Stimulated activated naive CD4-positive, alpha-beta T cell treated with Interleukin-2 at 50 U/mL for 16 hours (primary cell): ENCODE results near the gene ZNF200.
"Not testable (repeated sequence)": the region's sequence is repeated elsewhere in the genome, so short reads cannot be mapped to it uniquely, and the experiment has no call there.

Experiments used
- DNase-seq: peaks from one replicate; lab custom pipeline; 2025; lab: John Stamatoyannopoulos, UW

ZNF200 gene, protein sequence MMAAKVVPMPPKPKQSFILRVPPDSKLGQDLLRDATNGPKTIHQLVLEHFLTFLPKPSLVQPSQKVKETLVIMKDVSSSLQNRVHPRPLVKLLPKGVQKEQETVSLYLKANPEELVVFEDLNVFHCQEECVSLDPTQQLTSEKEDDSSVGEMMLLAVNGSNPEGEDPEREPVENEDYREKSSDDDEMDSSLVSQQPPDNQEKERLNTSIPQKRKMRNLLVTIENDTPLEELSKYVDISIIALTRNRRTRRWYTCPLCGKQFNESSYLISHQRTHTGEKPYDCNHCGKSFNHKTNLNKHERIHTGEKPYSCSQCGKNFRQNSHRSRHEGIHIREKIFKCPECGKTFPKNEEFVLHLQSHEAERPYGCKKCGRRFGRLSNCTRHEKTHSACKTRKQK

DNA sequence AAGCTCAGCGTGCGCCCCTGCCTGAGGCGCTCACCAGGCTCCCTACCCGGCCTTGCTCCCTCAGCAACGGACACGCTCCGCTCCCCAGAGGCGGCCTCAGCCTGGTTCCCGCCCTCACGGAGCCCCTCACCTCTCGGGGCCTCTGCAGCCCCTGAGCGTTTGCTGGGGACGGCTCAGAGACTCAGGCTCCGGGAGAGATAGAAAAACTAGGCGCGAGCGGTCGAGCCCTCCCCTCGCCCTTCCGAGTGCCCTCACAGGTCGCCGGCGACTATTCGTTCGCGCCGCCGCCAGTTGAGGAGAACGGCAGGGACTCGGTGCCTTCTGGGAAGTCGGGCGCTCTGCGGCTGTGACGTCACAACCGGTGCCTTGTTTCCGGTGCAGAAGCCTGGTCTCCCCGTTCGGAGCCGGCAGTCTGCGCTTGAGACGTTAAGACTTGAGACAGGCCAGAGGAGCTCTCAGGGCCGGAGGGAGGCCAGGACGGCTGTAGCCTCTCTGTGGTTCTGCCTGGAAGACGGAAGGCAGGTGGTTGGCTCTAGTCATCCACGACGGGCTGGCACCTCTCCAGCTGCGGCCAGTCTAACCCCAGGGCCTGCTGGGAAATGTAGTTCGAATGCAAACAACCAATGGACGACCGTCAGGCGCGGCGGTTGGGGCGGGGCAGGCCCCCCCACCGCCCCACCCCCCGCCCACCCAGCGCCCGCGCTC lies at the start of gene ZNF200:
Gene ZNF200, minus strand, starts transcription at position 302 of the 705 bp plus-strand sequence. CDS start 1,403 bp downstream, outside the sequence.
- peak; percentile 92 for DNase-seq

DNA sequence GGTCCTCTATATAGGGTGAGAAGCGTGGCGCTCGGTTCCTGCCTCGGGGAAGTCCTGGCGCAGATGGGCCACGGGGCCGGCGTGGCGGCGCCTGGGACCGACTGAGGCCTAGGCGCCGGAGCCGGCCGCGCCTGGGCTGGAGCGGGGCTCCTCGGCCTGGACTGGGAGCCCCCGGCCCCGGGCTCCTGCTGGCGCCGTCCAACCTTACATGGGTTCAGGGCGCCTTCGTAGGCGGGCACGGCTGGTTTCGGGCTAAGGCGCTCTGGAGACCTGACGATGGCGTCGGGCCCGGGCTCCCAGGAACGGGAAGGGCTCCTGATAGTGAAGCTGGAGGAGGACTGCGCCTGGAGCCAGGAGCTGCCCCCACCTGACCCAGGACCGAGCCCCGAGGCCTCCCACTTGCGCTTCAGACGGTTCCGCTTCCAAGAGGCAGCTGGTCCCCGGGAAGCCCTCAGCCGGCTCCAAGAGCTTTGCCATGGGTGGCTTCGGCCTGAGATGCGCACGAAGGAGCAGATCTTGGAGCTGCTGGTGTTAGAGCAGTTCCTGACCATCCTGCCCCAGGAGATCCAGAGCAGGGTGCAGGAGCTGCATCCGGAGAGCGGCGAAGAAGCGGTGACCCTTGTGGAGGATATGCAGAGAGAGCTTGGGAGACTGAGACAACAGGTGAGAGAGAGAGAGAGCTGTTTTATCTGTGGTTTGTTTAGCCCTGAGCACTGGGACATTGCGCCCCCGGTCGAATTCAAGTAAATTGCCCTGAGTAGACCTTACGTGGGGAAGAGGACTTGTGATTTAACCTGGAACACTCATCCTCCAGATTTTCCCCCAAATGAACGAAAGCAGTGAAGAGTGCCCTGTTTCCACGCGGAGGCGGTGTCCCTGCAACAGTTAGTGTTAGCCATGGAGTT lies 48.8 kb upstream of the ZNF200 start:
- no peak for DNase-seq

DNA sequence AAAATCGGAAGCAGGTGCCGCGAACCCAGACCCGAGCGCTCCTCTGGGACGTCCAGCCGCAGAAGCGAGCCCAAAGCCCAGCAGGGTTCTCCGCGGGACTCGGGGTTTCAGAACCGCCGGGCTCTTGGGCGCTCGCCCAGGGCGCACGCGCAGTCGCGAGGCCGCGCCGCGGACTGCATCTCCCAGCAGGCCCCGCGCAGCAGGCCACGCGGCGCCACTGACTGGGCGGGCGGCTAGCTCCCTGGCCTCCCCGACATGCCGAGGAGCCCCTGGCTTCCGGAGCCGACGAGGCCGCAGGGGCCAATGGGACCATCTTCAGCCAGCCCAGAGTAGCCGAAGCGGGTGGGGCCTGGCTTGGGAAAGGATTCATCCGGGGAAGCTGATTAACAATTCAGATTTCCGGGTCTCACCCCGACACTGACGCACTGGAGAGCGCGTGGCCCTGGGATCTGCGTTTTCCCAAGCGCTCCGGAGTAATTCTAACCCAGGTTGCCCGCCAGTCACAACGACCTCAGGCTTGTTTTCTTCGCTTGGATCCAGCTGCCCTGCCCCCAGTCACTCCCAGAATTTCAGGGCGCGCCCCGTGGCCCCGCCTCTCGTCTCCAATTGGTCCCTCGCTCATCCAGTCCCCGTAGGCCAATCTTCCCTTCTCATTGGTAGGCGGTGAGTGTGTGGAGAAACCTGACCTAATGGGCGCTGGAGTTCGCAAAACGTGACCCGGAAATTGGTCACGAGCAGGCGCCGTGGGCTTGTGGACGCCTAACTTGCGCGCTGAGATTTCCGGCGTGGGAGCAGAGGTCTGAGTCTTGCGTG lies 48.0 kb upstream of the ZNF200 start, which contains the start of gene ZNF263:
Gene ZNF263, plus strand, starts transcription at position 762 of the 813 bp plus-strand sequence. CDS start 328 bp downstream, outside the sequence.
- peak; percentile 93 for DNase-seq

DNA sequence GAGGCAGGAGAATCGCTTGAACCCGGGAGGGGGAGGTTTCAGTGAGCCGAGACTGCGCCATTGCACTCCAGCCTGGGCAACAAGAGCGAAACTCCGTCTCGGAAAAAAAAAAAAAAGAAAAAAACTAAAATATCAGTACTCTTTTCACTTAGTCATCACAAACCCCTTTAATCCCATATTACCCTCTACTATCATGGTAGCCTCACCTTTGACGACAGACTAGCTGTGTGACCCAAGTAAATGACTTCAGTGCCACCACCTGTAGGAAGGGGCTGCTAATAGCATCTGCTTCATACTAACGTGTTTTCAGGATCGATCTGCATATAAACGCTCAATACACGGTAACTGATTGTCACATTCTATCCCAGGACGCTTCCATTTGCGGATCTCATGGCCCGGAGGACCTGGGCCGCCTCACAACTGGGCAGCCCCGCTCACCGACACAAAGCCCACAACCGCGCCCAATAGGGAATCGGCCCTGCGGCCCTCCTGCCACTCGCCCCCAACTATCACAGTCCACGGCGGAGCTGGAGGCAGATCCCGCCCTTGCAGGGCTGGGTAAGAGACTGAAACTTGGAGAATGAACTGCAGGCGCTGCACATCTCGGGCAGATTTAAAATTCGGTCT lies 47.3 kb upstream of the ZNF200 start:
- DNase-seq = no peak

DNA sequence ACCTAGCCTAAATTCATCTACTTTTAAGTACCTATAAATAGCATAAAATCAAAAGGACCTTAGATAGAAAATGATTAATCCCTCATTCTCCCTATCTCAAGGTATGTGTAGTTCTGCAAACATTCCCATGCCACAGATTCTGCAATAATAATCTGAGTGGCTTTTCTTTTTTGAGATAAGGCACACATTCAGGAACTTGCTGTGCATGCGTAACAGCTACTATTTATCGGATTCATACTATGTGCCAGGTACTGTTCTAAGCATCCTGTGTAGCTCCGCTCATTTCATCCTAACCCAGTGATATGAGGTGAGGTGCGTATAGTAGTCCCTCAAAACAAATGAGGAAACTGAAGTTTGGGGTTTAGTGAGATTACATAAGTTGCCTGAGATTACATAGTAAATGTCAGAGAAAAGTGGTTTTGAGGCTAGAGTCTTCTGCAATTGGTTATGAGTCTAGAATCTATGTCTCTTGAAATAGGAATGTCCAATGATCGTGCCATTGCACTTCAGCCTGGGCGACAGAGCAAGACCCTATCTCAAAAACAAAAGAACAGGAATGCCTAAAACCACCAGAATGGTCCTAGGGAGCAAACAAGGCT lies 46.4 kb upstream of the ZNF200 start:
- DNase-seq = no peak

DNA sequence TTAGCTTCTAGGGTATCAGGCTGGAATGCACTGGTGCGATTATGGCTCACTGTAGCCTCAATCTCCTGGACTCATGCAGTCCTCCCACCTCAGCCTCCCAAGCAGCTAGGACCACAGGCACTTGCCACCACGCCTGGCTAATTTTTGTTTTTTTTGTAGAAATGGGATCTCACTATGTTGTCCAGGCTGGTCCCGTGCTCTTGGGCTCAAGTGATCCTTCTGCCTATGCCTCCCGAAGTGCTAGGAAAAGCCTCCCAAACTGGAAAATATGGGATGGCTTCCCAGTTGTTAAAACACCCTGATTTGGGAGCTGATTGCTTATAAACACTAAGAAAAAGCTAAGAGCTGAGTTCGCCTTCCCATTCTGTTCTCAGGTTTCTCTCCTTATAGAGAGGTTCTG lies 41.7 kb upstream of the ZNF200 start:
- DNase-seq = no peak

DNA sequence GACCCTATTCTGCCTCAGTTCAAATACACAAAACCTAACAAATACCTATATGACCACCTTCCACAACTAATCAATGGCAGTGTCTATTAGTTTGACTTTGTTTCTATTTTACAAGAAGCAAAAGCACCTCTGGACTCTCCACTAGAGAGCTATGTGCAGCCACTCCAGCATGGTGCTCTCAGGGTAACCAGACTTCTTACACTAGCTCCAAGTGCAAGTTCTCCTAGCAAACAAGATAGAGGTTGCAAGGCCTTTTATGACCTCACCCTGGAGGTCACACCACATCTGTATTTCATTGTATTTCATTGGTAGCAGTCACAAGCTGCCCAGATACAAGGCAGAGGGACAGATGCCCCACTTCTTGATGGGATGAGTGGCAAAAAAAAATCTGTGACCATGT lies 40.0 kb upstream of the ZNF200 start:
- DNase-seq = no peak

DNA sequence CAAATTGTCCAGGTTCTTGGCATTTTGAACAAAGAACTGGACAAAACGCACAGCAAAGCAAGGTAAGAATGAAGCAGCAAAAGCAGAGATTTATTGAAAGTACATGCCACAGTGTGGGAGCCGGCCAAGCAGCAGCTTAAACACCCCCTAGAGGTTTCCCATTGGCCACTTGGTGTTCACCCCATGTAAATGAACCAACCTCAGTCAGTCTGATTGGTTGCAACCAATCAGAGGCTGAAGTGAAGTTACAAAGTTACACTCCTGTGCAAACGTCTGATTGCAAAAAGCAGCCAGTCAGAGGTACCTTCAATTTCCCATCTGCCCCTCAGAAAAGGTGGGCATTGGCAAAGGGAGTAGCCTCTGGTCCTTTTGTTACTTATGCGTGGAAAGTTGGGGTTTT lies 39.5 kb upstream of the ZNF200 start:
- no peak for DNase-seq

DNA sequence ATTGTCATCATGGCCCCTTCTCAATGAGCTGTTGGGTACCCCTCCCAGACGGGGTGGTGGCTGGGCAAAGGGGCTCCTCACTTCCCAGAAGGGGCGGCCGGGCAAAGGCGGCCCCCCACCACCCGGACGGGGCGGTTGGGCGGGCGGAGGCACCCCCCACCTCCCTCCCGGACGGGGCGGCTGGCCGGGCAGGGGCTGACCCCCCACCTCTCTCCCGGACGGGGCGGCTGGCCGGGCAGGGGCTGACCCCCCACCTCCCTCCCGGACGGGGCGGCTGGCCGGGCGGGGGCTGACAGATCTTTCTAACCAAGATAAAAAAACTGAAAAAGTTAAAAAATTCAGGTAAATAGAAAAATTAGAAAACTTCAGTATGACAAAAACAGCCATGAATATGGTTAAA lies 36.3 kb upstream of the ZNF200 start:
- DNase-seq = not testable (repeated sequence)

DNA sequence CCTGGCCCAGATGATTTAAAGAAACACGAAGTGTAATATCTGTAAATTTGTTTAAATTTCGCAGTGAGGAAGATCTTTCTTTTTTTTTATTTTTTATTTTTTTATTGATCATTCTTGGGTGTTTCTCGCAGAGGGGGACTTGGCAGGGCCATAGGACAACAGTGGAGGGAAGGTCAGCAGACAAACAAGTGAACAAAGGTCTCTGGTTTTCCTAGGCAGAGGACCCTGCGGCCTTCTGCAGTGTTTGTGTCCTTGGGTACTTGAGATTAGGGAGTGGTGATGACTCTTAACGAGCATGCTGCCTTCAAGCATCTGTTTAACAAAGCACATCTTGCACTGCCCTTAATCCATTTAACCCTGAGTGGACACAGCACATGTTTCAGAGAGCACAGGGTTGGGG lies 35.8 kb upstream of the ZNF200 start:
- DNase-seq = not testable (repeated sequence)

DNA sequence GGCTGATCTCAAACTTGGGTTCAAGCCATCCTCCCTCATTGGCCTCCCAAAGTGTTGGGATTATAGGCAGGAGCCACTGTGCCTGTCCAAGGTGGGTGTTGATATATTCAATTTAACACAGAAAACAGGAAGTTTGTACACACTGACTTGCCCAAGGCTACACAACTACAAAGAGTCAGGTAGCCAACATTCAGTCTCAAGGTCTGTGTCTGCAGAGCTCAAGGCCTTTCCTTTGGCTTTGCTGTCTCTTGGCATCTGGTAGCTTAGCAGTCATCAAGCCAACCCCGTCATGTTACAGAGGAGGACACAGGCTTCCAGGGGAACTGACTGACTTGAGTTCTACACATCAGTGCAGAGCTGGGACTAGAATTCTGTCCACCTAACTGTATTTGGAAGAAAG lies 33.3 kb upstream of the ZNF200 start:
- DNase-seq = no peak

DNA sequence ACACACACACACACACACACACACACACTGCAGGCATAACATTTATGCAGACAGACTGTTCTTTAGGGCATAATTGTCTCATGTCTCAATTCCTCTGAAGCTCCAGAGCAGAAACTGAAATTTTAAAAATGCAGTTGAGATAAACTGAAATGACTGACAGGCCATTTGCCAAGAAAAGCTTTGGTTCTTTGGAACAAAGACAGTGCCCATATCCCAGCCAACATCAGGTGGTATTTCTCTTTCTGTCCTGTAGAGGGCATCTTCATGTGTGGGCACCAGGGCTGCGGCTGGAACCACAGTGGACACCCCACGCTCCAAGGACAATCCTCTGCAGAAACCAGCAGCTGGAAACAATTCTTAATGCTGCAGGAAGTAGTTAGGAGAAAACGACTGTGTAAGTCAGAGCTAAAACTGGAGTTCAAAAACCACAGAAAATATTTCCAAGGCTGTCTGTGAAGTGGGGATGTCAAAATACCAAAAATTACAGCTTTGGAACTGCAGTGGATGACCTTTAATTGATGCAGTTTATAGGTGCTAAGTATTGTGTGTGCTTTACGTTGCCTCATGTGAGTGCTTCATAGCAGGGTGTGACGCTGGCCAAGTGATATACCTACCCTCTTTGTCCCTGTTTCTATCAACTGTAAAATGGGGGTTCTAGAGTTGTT lies 32.0 kb upstream of the ZNF200 start:
- DNase-seq = no peak

DNA sequence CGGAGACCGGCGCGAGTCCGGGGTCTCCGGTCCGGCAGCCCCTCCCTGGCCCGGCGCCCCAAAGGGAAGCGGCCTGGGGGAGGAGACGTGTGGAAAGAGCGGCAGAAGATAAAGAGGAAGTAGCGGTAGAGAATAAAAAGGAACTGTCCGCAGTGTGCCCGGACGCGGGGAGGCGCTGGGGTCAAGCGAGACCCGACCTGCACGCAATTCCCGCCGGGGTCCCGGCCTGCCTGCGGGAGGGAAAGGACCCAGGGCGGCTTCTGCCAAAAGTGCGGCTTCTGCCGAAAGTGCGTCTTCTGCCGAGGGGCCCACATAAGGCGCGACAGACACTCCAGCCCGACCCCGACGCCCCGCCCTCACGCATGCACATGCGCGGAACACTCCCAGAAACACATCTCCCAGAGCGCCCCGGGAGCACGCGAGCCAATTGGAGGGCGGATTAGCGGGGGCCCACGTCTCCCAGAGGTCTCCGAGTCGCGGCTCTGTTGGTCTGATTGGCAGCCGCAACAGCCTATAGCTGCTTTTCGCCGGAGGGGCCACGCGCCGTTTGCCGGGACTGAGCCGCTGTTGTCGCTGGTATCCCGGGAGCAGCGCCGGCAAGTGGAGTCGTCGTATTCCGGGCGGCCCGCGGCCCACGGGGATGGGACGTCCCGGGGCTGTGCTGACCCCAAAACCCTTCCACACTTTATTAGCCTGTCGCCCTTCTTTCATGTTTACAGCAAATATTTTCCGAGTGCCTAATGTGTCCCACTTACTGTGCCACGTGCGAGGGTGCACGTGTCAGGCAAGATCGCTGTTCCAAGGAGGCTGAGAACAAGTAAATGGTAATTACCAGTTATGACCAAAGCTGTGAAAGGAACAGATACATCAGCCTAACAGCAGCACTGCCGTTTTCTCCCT lies 29.4 kb upstream of the ZNF200 start:
- DNase-seq = peak; percentile 99

DNA sequence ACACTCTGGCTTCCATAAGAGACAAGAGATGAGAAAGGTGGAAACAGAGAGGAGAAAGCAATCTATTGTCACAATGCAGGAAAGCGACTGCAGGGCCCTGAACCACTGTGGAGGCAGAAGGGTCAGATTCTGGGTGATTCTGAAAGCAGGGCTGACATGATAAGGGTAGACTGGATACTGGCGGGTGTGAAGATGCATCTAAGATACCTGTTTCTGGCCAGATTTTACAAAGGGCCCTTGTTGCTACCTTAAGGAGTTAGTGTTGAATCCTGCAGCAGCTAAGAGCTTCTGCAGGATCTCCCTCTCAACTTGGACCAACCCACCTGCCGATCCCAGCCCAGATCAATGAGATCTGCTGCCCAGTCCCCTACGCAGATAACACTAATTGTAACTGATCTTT lies 27.6 kb upstream of the ZNF200 start:
- no peak for DNase-seq

DNA sequence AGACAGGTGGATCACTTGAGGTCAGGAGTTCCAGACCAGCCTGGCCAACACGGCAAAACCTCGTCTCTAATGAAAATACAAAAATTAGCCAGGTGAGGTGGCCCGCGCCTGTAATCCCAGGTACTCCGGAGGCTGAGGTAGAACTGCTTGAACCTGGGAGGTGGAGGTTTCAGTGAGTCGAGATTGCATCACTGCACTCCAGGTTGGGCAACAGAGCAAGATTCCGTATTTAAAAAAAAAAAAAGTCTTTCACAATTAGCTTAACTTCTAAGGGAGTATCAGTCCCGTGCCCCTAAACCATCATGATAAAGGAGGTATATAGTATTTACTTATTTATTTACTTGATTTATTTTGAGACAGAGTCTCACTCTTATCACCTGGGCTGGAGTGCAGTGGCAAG lies 24.9 kb upstream of the ZNF200 start:
- DNase-seq = no peak

DNA sequence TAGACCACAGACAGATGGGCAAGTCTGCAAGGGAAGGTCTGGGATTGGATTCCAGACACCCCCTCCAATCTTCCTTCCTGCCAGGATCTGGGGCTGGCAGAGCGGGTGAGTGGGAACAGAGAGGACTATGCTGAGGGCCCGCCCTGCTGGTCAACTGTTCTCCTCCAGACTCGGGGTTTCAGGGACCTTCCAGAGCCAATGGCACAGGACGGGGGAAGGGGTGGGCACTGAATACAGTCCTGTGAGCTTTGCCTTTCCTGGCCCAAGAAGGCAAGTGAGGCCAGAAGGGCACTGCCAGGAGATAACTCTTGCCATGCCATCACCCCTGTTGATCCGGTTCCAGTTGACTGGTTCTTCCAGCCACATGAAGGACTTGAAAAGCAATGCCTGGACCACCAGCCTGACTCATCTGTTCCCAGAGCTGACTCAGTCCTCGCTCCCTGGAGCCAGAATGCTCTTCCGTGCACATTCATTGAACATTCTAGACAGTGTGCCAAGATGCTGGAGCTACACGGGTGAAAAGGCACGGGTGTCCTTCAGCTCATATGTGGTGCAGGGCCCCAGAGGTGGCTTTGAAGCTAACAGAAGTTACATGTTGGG lies 22.0 kb upstream of the ZNF200 start:
- DNase-seq = no peak

DNA sequence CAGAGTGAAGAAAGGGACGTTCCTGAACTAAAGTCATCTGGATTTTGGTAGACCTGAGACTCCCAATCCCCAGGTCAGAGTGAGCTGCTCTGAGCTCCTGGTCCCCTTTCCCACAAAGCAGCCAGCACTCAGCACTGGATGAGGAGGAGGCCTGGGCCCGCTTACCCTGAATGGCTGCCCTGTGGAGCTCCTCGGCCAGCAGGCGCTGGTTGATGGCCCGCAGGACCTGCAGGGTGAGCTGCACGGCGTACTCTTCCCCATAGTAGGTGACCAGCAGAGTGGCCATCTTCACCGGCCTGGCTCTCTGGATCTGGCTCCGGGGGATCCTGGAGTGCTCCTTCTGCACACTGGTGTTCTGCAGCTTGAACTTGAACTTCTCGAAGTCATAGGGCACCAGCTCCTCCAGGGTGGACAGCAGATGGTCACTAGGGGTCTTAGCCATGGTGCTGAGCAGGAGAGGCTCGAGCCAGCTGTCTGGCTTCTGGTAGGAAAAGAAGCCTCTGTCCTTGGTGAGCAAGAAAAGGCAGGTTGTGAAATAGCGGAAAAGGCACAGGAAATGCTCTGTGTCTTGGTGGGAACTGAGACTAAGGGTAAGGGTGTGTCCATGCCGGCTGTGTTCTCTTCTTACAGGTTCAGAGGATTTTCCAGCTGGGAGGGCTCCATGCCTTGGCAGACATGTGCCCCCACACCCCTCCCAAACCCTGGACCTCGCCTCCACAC lies 21.3 kb upstream of the ZNF200 start, which contains the start of gene MEFV:
Gene MEFV, minus strand, starts transcription at position 488 of the 720 bp plus-strand sequence. Its CDS starts 46 bp downstream, at position 442.
- DNase-seq = no peak

DNA sequence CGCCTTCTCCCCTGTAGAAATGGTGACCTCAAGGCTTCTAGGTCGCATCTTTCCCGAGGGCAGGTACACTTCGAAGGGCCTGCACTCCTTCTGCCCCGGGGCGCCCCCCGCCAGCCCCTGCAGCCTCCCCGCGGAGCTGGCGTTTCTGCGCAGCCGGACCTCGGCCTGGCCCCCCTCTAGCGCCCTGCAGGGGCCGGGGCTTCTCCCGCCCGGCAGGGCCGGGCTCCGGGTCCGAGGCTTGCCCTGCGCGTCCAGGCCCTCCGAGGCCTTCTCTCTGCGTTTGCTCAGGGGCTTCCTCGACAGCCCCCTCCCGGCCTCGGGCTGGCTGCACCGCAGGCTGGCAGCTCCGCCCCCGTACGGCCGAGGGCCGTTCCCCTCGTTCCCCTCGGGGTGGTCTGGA lies 19.4 kb upstream of the ZNF200 start:
- DNase-seq = no peak
